Endothelial cell (in vitro differentiated cells): ENCODE results near the gene RELN. TPM values are rescaled to one million over a fixed set of nuclear protein-coding genes. Genes with fewer than 3 reads are reported as not detected.

ENCODE experiments used
- DNase-seq: peaks from one replicate; pipeline ENCODE4 v3.0.0; 2021; ENCODE audit warnings: low spot score
- H3K27ac Mint-ChIP-seq: one replicate; pipeline ENCODE4 v1.8.0; 2021; ENCODE audit warnings: mixed read lengths, inconsistent platforms; ENCODE audit not compliant: unreplicated experiment
- H3K27me3 Mint-ChIP-seq: one replicate; pipeline ENCODE4 v1.8.0; 2021; ENCODE audit warnings: mild to moderate bottlenecking, moderate library complexity, mixed read lengths, inconsistent platforms; ENCODE audit not compliant: unreplicated experiment
- H3K36me3 Mint-ChIP-seq: one replicate; pipeline ENCODE4 v1.8.0; 2021; ENCODE audit warnings: mild to moderate bottlenecking, low read depth, mixed read lengths, inconsistent platforms; ENCODE audit not compliant: unreplicated experiment
- H3K4me1 Mint-ChIP-seq: one replicate; pipeline ENCODE4 v1.8.0; 2021; ENCODE audit warnings: mild to moderate bottlenecking, mixed read lengths, inconsistent platforms; ENCODE audit not compliant: unreplicated experiment
- H3K4me3 Mint-ChIP-seq: one replicate; pipeline ENCODE4 v1.8.0; 2021; ENCODE audit warnings: mild to moderate bottlenecking, mixed read lengths, inconsistent platforms; ENCODE audit not compliant: unreplicated experiment
- H3K9me3 Mint-ChIP-seq: one replicate; pipeline ENCODE4 v1.8.0; 2021; ENCODE audit warnings: mixed read lengths, inconsistent platforms; ENCODE audit not compliant: unreplicated experiment
- CTCF ChIP-seq: fragments of 200-600 bp; sonication (generic); IDR thresholded peaks from one replicate; pipeline ENCODE4 v1.5.0; 2021; ENCODE audit warnings: antibody characterized with exemption; ENCODE audit not compliant: unreplicated experiment
- total RNA-seq: library from RNA; stranded (reverse); fragmentation: NEBNext Ultra II Directional; extraction: Animal tissue kit (Norgen Biotek cat#: 25700); gene quantifications from one replicate; pipeline ENCODE4 v1.2.1, GENCODE V29; 2021; ENCODE audit not compliant: unreplicated experiment

The RELN gene
- total RNA-seq, 1 donor from 2014 or later = 2.3 TPM

- Mint-ChIP-seq H3K4me1 (no peaks in the 10 kb centered on the region), H3K27me3 (peaks cover 3% of the 10 kb centered on the region), H3K36me3 (no peaks in the 10 kb centered on the region), H3K27ac (no peak overlapping the region), H3K9me3 (no peaks in the 10 kb centered on the region), H3K4me3 (no peak overlapping the region)
- TF ChIP-seq CTCF = no peak
- no peak for DNase-seq
These were observed 455.7 kb downstream of the RELN start for GRCh38 chr7:103533761-103534160.

DNA sequence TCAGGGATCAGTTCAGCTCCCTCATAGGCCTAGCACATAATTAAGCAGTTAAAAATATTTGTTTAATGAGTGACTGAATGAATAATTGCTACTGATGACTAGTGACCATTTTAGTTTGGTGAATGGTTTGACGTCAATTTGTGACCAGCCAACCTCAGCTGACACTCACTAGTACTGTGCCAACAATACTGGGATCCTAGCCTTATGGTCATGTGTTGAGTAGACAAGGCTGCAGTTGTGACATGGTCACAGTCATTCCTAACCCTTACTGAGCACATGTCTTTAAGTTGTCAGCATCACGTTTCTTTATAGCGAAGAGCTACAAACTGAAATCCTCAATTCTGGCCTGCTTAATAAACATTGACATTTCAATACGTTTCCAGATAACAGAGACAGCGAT is 456.5 kb downstream of the RELN start:
- no peak for DNase-seq
- H3K27me3 Mint-ChIP-seq = peaks cover 3% of the 10 kb centered on the region
- H3K9me3 Mint-ChIP-seq = no peaks in the 10 kb centered on the region
- no peak overlapping the region for H3K4me3 Mint-ChIP-seq
- no peak overlapping the region for H3K27ac Mint-ChIP-seq
- no peaks in the 10 kb centered on the region for H3K36me3 Mint-ChIP-seq
- no peak for TF ChIP-seq CTCF
- no peaks in the 10 kb centered on the region for H3K4me1 Mint-ChIP-seq

DNA sequence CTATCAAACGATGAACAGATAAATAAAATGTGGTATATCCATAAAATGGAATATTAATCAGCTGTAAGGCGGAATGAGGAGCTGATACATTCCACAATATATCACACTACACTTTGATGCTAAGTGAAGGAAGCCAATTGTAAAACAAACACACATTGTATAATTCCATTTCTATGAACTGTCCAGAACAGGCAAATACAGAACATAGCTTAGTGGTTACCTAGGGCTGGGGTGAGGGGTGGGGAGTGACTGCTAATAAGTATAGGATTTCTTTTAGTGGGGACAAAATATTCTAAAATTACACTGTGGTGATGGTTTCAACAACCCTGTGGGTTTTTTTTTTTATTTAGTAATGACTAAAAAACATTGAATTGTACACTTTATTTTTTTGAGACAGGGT is 461.3 kb downstream of the RELN start:
- Mint-ChIP-seq H3K4me1 (peaks cover 2% of the 10 kb centered on the region), H3K27me3 (peaks cover 2% of the 10 kb centered on the region), H3K27ac (no peak overlapping the region), H3K36me3 (no peaks in the 10 kb centered on the region), H3K4me3 (no peak overlapping the region), H3K9me3 (no peaks in the 10 kb centered on the region)
- no peak for DNase-seq
- no peak for TF ChIP-seq CTCF

DNA sequence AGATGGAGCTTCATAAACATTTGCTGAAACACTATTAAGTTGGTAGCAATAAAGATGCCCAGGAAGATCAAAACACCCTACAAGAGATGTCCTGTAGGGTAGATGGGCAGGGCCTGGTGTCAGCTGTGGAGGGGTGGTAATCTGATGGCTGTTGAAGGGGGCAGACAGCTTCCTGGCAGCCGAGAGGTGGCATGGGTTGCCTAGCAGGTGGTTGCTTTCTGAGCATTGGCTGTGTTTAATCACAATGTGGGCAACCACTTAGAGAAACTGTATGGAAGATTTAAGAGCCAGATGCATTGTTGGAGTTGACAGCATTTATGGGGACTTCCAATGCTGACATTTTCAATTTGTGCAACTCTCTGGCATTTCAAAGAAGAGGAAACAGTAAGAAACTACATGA is 463.5 kb downstream of the RELN start:
- H3K27ac Mint-ChIP-seq = no peak overlapping the region
- no peak for DNase-seq
- no peaks in the 10 kb centered on the region for H3K9me3 Mint-ChIP-seq
- H3K36me3 Mint-ChIP-seq = no peaks in the 10 kb centered on the region
- H3K4me3 Mint-ChIP-seq = no peak overlapping the region
- no peak for TF ChIP-seq CTCF
- peaks cover 2% of the 10 kb centered on the region for H3K27me3 Mint-ChIP-seq
- peaks cover 2% of the 10 kb centered on the region for H3K4me1 Mint-ChIP-seq

DNA sequence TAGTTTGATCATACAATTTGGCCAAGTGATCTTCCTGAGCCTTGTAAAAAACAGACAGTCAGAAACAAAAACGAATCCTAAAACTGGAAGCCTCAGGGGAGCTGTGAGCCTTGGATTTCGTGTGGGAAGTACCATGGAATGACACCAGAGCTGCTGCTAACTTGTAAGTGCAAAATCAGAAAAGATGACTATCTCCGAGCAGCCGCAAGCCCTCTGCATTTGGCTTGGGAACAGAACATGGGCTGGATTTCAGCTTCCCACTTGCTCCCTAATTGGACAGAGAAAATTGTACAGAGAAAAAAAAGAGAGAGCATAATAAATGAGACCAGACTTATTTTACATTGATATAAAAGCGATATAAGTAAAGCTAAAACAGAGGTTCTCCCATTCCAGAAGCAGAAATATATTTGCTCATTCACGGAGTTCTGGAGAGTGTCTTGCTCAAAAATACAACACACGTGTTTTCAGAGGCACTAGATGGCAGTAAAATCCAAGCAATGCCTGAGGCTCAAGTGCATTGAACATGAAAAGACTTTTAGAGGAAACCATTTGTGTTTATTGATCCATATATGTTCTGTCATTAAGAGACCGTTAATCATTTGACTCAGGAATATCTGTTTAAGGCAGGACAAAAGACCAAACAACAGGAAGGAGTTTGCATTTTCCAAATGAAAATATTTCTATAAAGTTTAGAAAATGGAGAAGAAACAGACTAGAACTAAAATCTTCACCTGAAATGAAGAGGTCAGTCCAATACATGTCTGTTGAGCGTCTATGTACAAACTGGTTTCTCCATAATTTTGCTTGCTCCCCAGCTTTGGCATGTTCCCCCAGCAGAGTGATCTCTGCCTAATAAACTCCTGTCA is 465.2 kb downstream of the RELN start:
- Mint-ChIP-seq H3K4me3 (no peak overlapping the region), H3K36me3 (no peaks in the 10 kb centered on the region), H3K9me3 (no peaks in the 10 kb centered on the region), H3K4me1 (peaks cover 2% of the 10 kb centered on the region), H3K27me3 (peaks cover 2% of the 10 kb centered on the region), H3K27ac (no peak overlapping the region)
- no peak for DNase-seq
- no peak for TF ChIP-seq CTCF
